NCI-H2171 (cell line): ENCODE data around the gene AMH.
"Not testable (repeated sequence)": the region's sequence is repeated elsewhere in the genome, so short reads cannot be mapped to it uniquely, and the experiment has no call there.

Experiments
- DNase-seq: peaks from one replicate; lab custom pipeline; 2025; lab: John Stamatoyannopoulos, UW

Gene AMH

DNA sequence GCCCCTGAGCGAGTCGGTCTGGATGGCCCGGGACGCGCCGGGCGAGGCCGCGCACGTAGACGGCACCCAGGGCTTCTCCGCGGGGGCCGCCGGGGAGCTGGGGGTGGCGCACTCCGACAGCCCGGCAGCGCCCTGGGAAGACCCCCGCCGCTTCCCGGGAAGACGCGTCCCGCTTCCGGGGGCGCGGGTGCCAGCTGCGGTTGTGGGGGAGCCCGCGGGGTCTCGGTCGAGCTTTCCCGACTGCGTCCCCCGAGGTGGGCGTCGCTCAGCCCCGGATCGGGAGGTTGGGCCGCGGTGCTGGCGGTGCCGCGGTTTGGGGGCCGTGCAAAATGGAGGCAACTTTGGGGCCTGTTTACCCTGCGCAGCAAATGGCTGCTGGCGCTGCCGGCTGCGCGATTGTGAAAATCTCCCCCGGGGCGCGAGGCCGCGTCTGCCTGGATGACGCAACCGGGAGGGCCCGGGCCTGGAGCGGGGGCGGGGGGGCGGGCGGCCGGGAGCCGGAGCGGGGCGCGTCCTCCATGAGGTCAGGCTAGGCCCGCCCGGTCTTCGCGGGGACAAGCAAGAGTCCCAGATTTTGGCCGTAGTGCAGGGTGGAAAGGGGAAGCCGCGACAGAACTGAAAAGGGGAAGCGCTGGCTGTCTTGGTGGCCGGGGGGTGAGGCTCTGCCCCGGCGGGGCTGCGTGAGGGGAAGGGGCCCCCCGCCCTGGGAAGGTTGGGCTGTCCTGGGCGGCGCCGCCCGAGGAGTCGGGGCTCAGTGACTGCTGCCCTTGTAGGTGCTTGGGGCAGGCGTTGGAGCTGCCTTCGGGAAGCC is 21.5 kb downstream of the AMH start:
- DNase-seq, result peak; percentile 52

- DNase-seq, result no peak
These were observed 22.3 kb downstream of the AMH start for GRCh38 chr19:2271234-2272103.

GRCh38 chr19:2273356-2274184 is 24.4 kb downstream of the AMH start:
- no peak for DNase-seq

- no peak for DNase-seq
These were observed 25.1 kb downstream of the AMH start for GRCh38 chr19:2274185-2274711.

DNA sequence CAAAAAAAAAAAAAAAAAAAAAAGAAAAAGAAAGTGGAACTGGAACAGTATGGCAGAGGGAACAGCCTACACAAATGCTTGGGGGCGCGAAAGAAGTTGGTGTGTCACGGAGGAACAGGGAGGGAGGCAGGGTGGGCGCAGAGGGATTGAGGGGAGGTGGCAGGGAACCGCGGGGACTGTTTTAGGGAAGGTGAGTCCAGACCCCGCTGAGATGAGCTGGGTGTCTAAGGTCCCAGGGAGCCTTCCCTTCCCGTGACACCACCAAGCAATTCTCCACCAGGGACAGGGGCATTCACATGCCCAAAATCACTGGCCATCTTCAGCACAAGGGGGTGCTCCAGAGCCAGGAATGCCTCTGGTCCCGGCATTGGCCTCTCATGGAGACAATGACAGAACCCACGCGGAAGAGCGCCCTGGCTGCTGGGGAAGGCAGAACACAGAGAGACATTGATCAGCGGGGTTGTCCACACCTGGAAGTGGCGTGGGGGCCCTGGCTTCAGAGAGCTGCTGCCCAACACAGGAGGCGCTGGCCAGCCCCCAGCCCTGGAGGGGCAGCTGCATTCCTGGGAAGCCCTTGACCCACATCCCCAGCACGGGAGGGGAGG is 25.9 kb downstream of the AMH start:
- DNase-seq, result peak; percentile 46

GRCh38 chr19:2275588-2276428 is 26.7 kb downstream of the AMH start:
- no peak for DNase-seq

DNA sequence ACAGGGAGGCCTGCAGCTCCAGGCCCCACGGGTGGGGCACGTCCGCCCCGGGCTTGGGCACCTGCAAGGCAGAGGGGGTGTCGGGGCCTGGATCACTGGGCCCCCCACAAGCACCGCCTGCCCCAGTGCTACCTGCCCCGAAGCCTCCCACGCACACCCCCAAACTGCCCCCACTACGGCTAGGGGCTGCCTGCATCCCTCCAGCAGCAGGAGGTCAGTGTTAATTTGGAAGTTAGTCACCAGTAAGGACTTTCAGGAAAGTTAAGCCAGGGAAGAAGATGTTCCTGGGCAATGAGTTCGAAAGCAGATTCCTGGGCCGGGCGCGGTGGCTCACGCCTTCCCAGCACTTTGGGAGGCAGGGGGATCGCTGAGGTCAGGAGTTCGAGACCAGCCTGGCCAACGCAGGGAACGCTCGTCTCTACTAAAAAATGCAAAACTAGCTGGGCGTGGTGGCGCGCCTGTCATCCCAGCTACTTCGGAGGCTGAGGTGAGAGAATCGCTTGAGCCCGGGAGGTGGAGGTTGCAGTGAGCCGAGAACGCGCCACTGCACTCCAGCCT is 27.4 kb downstream of the AMH start:
- DNase-seq, result no peak

DNA sequence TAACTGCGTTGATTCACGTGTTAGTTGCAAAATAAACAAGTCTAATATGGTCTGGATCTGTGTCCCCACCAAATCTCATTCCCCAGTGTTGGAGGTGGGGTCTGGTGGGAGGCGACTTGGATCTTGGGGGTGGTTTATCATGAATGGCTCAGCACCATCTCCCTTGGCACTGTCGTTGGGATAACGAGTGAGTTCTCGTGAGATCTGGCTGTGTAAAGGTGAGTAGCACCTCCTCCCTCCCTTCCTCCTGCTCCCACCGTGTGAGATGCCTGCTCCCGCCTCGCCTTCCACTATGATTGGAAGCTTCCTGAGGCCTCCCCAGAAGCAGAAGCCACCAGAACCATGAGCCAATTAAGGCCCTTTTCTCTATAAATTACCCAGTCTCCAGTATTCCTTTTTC is 28.0 kb downstream of the AMH start:
- no peak for DNase-seq

GRCh38 chr19:2278459-2279158 is 29.5 kb downstream of the AMH start:
- DNase-seq, result no peak

GRCh38 chr19:2280633-2281264 is 31.6 kb downstream of the AMH start:
- no peak for DNase-seq

DNA sequence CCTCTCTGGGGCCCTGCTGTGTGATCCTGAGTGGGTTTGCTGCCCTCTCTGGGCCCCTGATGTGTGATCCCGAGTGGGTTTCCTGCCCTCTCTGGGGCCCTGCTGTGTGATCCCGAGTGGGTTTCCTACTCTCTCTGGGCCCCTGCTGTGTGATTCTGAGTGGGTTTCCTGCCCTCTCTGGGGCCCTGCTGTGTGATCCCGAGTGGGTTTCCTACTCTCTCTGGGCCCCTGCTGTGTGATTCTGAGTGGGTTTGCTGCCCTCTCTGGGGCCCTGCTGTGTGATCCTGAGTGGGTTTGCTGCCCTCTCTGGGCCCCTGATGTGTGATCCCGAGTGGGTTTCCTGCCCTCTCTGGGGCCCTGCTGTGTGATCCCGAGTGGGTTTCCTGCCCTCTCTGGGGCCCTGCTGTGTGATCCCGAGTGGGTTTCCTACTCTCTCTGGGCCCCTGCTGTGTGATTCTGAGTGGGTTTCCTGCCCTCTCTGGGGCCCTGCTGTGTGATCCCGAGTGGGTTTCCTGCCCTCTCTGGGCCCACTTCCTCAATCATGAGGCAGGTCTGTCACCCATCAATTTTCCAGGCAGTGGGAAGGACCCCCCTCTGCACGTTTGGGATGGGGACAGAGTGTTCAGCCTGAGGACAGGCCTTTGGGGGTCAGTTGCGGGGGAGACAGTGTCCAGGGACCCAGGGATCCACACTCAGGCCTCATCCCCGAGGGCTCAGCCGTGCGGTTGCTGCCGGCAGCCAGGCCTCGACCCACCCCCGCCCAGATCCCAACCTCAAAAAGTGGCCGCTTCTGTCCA is 32.3 kb downstream of the AMH start:
- DNase-seq, result not testable (repeated sequence)

- no peak for DNase-seq
These were observed 33.1 kb downstream of the AMH start, which contains the start of gene PEAK3 for GRCh38 chr19:2282062-2282861. PEAK3 (minus strand) TSS chr19:2282175; CDS start chr19:2280931, 1,244 bp downstream.

GRCh38 chr19:2282862-2283237 is 33.7 kb downstream of the AMH start:
- DNase-seq, result no peak

DNA sequence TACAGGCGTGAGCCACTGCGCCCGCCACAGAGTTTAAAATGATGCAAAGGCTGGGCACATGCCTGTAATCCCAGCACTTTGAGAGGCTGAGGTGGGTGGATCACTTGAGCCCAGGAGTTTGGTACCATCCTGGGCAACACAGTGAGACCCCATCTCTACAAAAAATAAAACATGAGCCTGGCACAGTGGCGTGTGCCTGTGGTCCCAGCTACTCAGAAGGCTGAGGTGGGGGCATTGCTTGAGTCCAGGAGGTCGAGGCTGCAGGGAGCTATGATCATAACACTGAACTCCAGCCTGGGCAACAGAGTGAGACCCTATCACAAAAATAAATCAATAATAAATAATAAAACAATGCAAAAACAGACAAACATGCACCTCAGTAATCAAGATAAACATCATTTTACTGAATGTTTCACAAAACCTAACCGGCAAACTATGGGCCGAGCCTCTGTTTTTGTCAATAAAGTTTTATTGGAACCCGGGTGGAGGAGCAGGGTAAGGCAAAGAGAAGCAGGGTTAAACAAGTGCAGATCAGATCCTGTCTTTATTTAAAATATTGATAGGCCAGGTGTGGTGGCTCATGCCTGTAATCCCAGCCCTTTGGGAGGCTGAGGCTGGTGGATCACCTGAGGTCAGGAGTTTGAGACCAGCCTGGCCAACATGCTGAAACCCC is 34.8 kb downstream of the AMH start:
- no peak for DNase-seq

GRCh38 chr19:2286402-2287140 is 37.4 kb downstream of the AMH start:
- DNase-seq, result no peak
